ENCODE measurements around the gene TMEFF1.

TMEFF1 gene

GRCh38 chr9:100579665-100580064 lies 106.7 kb downstream of the TMEFF1 start:
- Histone ChIP-seq H3K9ac (ENCODE audit: low read depth, low read length) (no peak overlapping the region), H3K4me3 (ENCODE audit: low read depth, low read length) (no peak overlapping the region), H3K27me3 (ENCODE audit: control insufficient read depth, insufficient read depth, low read length) (no peaks in the 10 kb centered on the region), H3K27ac (ENCODE audit: low read depth, low read length) (no peak overlapping the region), H3K36me3 (ENCODE audit: control insufficient read depth, insufficient read depth, low read length) (peaks cover 87% of the 10 kb centered on the region), H3K9me3 (ENCODE audit: control insufficient read depth, insufficient read depth, low read length) (no peaks in the 10 kb centered on the region), H3K4me1 (ENCODE audit: control insufficient read depth, insufficient read depth, low read length) (no peaks in the 10 kb centered on the region)

GRCh38 chr9:100580257-100580656 lies 107.3 kb downstream of the TMEFF1 start:
- no peaks in the 10 kb centered on the region for H3K27me3 ChIP-seq (ENCODE audit: control insufficient read depth, insufficient read depth, low read length)
- peaks cover 87% of the 10 kb centered on the region for H3K36me3 ChIP-seq (ENCODE audit: control insufficient read depth, insufficient read depth, low read length)
- H3K9me3 ChIP-seq (ENCODE audit: control insufficient read depth, insufficient read depth, low read length): no peaks in the 10 kb centered on the region
- no peaks in the 10 kb centered on the region for H3K4me1 ChIP-seq (ENCODE audit: control insufficient read depth, insufficient read depth, low read length)
- no peak overlapping the region for H3K9ac ChIP-seq (ENCODE audit: low read depth, low read length)
- H3K4me3 ChIP-seq (ENCODE audit: low read depth, low read length): no peak overlapping the region
- H3K27ac ChIP-seq (ENCODE audit: low read depth, low read length): no peak overlapping the region

GRCh38 chr9:100581081-100581480 lies 108.1 kb downstream of the TMEFF1 start:
- H3K27me3 ChIP-seq (ENCODE audit: control insufficient read depth, insufficient read depth, low read length): no peaks in the 10 kb centered on the region
- H3K27ac ChIP-seq (ENCODE audit: low read depth, low read length): no peak overlapping the region
- no peaks in the 10 kb centered on the region for H3K4me1 ChIP-seq (ENCODE audit: control insufficient read depth, insufficient read depth, low read length)
- H3K9ac ChIP-seq (ENCODE audit: low read depth, low read length): no peak overlapping the region
- no peak overlapping the region for H3K4me3 ChIP-seq (ENCODE audit: low read depth, low read length)
- no peaks in the 10 kb centered on the region for H3K9me3 ChIP-seq (ENCODE audit: control insufficient read depth, insufficient read depth, low read length)
- H3K36me3 ChIP-seq (ENCODE audit: control insufficient read depth, insufficient read depth, low read length): peaks cover 87% of the 10 kb centered on the region

GRCh38 chr9:100581661-100582060 lies 108.7 kb downstream of the TMEFF1 start:
- H3K9ac ChIP-seq (ENCODE audit: low read depth, low read length): no peak overlapping the region
- no peaks in the 10 kb centered on the region for H3K27me3 ChIP-seq (ENCODE audit: control insufficient read depth, insufficient read depth, low read length)
- H3K27ac ChIP-seq (ENCODE audit: low read depth, low read length): no peak overlapping the region
- no peaks in the 10 kb centered on the region for H3K9me3 ChIP-seq (ENCODE audit: control insufficient read depth, insufficient read depth, low read length)
- H3K36me3 ChIP-seq (ENCODE audit: control insufficient read depth, insufficient read depth, low read length): peaks cover 87% of the 10 kb centered on the region
- no peaks in the 10 kb centered on the region for H3K4me1 ChIP-seq (ENCODE audit: control insufficient read depth, insufficient read depth, low read length)
- no peak overlapping the region for H3K4me3 ChIP-seq (ENCODE audit: low read depth, low read length)

- no peak overlapping the region for H3K4me3 ChIP-seq (ENCODE audit: low read depth, low read length)
- H3K36me3 ChIP-seq (ENCODE audit: control insufficient read depth, insufficient read depth, low read length): peaks cover 86% of the 10 kb centered on the region
- no peak overlapping the region for H3K27ac ChIP-seq (ENCODE audit: low read depth, low read length)
- no peaks in the 10 kb centered on the region for H3K4me1 ChIP-seq (ENCODE audit: control insufficient read depth, insufficient read depth, low read length)
- H3K27me3 ChIP-seq (ENCODE audit: control insufficient read depth, insufficient read depth, low read length): no peaks in the 10 kb centered on the region
- no peak overlapping the region for H3K9ac ChIP-seq (ENCODE audit: low read depth, low read length)
- H3K9me3 ChIP-seq (ENCODE audit: control insufficient read depth, insufficient read depth, low read length): no peaks in the 10 kb centered on the region
These were observed 110.3 kb downstream of the TMEFF1 start for GRCh38 chr9:100583014-100583802.

- no peak overlapping the region for H3K9ac ChIP-seq (ENCODE audit: low read depth, low read length)
- no peaks in the 10 kb centered on the region for H3K9me3 ChIP-seq (ENCODE audit: control insufficient read depth, insufficient read depth, low read length)
- no peak overlapping the region for H3K27ac ChIP-seq (ENCODE audit: low read depth, low read length)
These were observed 112.0 kb downstream of the TMEFF1 start for GRCh38 chr9:100584951-100585350.

GRCh38 chr9:100586093-100586492 lies 113.1 kb downstream of the TMEFF1 start:
- no peak overlapping the region for H3K9ac ChIP-seq (ENCODE audit: low read depth, low read length)
- peaks cover 66% of the 10 kb centered on the region for H3K36me3 ChIP-seq (ENCODE audit: control insufficient read depth, insufficient read depth, low read length)
- no peaks in the 10 kb centered on the region for H3K27me3 ChIP-seq (ENCODE audit: control insufficient read depth, insufficient read depth, low read length)
- no peaks in the 10 kb centered on the region for H3K4me1 ChIP-seq (ENCODE audit: control insufficient read depth, insufficient read depth, low read length)
- no peak overlapping the region for H3K4me3 ChIP-seq (ENCODE audit: low read depth, low read length)
- H3K9me3 ChIP-seq (ENCODE audit: control insufficient read depth, insufficient read depth, low read length): no peaks in the 10 kb centered on the region
- no peak overlapping the region for H3K27ac ChIP-seq (ENCODE audit: low read depth, low read length)

More at GRCh38 chr9:100584951-100585350, 112.0 kb downstream of the TMEFF1 start:
- Histone ChIP-seq H3K36me3 (ENCODE audit: control insufficient read depth, insufficient read depth, low read length) (peaks cover 73% of the 10 kb centered on the region), H3K27me3 (ENCODE audit: control insufficient read depth, insufficient read depth, low read length) (no peaks in the 10 kb centered on the region), H3K4me1 (ENCODE audit: control insufficient read depth, insufficient read depth, low read length) (no peaks in the 10 kb centered on the region), H3K4me3 (ENCODE audit: low read depth, low read length) (no peak overlapping the region)

GRCh38 chr9:100587375-100587774 lies 114.4 kb downstream of the TMEFF1 start:
- Histone ChIP-seq H3K4me1 (ENCODE audit: control insufficient read depth, insufficient read depth, low read length) (no peaks in the 10 kb centered on the region), H3K9me3 (ENCODE audit: control insufficient read depth, insufficient read depth, low read length) (no peaks in the 10 kb centered on the region), H3K9ac (ENCODE audit: low read depth, low read length) (no peak overlapping the region), H3K4me3 (ENCODE audit: low read depth, low read length) (no peak overlapping the region), H3K27ac (ENCODE audit: low read depth, low read length) (no peak overlapping the region), H3K36me3 (ENCODE audit: control insufficient read depth, insufficient read depth, low read length) (peaks cover 54% of the 10 kb centered on the region), H3K27me3 (ENCODE audit: control insufficient read depth, insufficient read depth, low read length) (no peaks in the 10 kb centered on the region)

GRCh38 chr9:100589582-100589981 lies 116.6 kb downstream of the TMEFF1 start:
- Histone ChIP-seq H3K36me3 (ENCODE audit: control insufficient read depth, insufficient read depth, low read length) (peaks cover 39% of the 10 kb centered on the region), H3K27me3 (ENCODE audit: control insufficient read depth, insufficient read depth, low read length) (no peaks in the 10 kb centered on the region), H3K27ac (ENCODE audit: low read depth, low read length) (no peak overlapping the region), H3K9me3 (ENCODE audit: control insufficient read depth, insufficient read depth, low read length) (no peaks in the 10 kb centered on the region), H3K4me1 (ENCODE audit: control insufficient read depth, insufficient read depth, low read length) (no peaks in the 10 kb centered on the region), H3K4me3 (ENCODE audit: low read depth, low read length) (no peak overlapping the region), H3K9ac (ENCODE audit: low read depth, low read length) (no peak overlapping the region)

- Histone ChIP-seq H3K9me3 (ENCODE audit: control insufficient read depth, insufficient read depth, low read length) (no peaks in the 10 kb centered on the region), H3K27ac (ENCODE audit: low read depth, low read length) (no peak overlapping the region), H3K4me3 (ENCODE audit: low read depth, low read length) (no peak overlapping the region), H3K36me3 (ENCODE audit: control insufficient read depth, insufficient read depth, low read length) (peaks cover 30% of the 10 kb centered on the region), H3K9ac (ENCODE audit: low read depth, low read length) (no peak overlapping the region), H3K4me1 (ENCODE audit: control insufficient read depth, insufficient read depth, low read length) (peaks cover 3% of the 10 kb centered on the region; the same call in 1 of the 2 replicates), H3K27me3 (ENCODE audit: control insufficient read depth, insufficient read depth, low read length) (no peaks in the 10 kb centered on the region)
These were observed 117.5 kb downstream of the TMEFF1 start for GRCh38 chr9:100590481-100590880.

GRCh38 chr9:100591139-100591538 lies 118.2 kb downstream of the TMEFF1 start:
- no peaks in the 10 kb centered on the region for H3K27me3 ChIP-seq (ENCODE audit: control insufficient read depth, insufficient read depth, low read length)
- no peak overlapping the region for H3K27ac ChIP-seq (ENCODE audit: low read depth, low read length)
- no peaks in the 10 kb centered on the region for H3K9me3 ChIP-seq (ENCODE audit: control insufficient read depth, insufficient read depth, low read length)
- H3K4me3 ChIP-seq (ENCODE audit: low read depth, low read length): no peak overlapping the region
- no peak overlapping the region for H3K9ac ChIP-seq (ENCODE audit: low read depth, low read length)
- peaks cover 23% of the 10 kb centered on the region for H3K36me3 ChIP-seq (ENCODE audit: control insufficient read depth, insufficient read depth, low read length)
- peaks cover 4% of the 10 kb centered on the region; the same call in 1 of the 2 replicates for H3K4me1 ChIP-seq (ENCODE audit: control insufficient read depth, insufficient read depth, low read length)

Data from HUES48 (cell line).